ENCODE data around the gene ZNF93.
"Not testable (repeated sequence)": the region's sequence is repeated elsewhere in the genome, so short reads cannot be mapped to it uniquely, and the experiment has no call there.

ZNF93 gene

DNA sequence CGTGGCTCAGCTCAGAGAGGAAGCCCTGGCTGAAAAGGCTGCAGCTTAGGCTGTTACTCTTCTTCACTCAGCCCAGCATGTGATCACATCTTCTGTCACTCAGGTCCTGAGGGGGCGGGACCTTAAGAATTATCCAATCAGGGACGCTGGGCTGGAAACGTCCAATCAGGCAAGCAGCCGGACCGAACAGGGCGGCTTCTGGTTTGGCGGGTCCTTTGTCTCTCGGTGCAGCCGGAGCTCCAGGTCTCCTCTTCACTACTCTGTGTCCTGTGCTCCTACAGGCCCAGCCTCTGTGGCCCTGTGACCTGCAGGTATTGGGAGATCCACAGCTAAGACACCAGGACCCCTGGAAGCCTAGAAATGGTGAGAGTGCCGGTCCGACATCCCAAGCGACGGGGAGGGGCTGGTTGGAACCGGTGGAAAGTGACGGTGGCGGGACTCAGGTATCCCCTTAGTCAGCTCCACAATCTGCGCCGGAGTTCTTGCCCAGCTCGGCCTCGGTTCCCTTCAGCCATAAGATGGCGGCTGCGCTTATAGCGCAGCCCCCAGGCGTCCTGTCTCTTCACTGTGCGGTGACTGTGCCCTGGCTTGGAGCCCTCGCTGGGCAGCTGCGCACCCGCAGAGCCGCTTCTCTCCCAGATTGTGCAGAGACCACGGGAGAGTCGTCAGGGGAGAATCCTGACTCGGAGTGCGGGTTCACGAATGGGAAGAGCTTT is at the start of gene ZNF93:
Gene ZNF93, plus strand, starts transcription at position 218 of the 716 bp plus-strand sequence. Its CDS starts 143 bp downstream, at position 361.
- peak; percentile 79 for DNase-seq (ENCODE audit: low read depth)

GRCh38 chr19:19851740-19852139 is 49.0 kb upstream of the ZNF93 start:
- DNase-seq (ENCODE audit: low read depth): not testable (repeated sequence)

DNA sequence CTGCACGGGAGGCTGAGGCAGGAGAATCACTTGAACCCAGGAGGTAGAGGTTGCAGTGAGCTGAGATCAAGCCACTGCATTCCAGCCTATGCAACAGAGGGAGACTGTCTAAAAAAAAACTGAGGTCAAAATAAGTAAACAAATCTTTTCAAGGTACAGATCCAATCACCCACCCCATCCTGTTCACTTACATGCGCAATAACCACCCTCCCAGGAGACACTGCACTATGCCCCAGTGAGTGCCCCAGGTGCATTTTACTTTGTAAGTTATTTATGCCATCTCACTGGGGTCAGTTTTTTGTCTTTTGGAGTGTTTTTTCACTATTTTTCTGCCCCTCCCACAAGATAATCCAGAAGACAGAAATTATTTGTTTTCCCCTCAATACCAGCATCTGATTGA is 42.0 kb upstream of the ZNF93 start:
- no peak for DNase-seq (ENCODE audit: low read depth)

DNA sequence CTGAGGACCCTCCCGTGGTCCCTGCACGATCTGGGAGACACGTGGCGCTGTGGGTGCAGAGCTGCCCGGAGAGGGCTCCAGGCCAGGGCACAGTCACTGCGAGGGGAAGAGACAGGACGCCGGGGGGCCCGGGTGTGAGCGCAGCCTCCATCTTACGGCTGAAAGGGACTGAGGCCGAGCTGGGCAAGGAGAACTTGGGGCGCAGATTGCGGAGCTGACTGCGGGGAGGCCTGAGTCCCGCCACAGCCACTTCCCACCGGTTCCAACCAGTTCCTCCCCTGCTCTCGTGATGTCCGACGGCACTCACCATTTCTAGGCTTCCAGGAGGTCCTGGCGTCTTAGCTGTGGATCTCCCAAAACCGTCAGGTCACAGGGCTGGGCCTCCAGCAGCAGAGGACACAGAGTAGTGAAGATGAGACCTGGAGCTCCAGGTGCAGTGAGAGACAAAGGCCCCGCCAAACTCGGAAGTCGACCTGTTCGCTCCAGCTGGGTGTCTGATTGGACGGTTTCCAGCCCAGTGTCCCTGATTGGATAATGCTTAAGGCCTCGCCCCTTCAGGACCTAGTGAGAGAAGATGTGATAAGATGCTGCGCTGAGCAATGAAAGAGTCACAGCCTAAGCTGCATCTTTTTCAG is 39.9 kb upstream of the ZNF93 start:
- peak; percentile 25 for DNase-seq (ENCODE audit: low read depth)

GRCh38 chr19:19865750-19866610 is 34.8 kb upstream of the ZNF93 start, which contains the start of gene ZNF253:
Gene ZNF253 (plus strand): TSS chr19:19865882. CDS start chr19:19865997, 115 bp downstream.
- peak; percentile 90 for DNase-seq (ENCODE audit: low read depth)

GRCh38 chr19:19866611-19867248 is 34.0 kb upstream of the ZNF93 start:
- DNase-seq (ENCODE audit: low read depth): peak; percentile 22

DNA sequence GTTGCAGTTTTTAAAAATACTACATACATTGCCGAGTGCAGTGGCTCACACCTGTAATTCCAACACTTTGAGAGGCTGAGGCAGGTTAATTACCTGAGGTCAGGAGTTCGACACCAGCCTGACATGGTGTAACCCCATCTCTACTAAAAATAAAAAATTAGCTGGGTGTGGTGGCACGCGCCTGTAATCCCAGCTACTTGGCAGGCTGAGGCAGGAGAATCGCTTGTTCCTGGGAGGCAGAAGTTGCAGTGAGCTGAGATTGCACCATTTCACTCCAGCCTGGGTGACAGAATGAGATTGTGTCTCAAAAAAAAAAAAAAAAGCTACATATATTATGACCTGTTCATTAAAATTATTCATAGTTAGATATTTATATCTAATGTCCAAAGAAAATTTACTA is 30.7 kb upstream of the ZNF93 start:
- not testable (repeated sequence) for DNase-seq (ENCODE audit: low read depth)

GRCh38 chr19:19871932-19872331 is 28.8 kb upstream of the ZNF93 start:
- no peak for DNase-seq (ENCODE audit: low read depth)

- no peak for DNase-seq (ENCODE audit: low read depth)
These were observed 27.4 kb upstream of the ZNF93 start for GRCh38 chr19:19873381-19873780.

- DNase-seq (ENCODE audit: low read depth): no peak
These were observed 23.0 kb upstream of the ZNF93 start for GRCh38 chr19:19877724-19878123.

DNA sequence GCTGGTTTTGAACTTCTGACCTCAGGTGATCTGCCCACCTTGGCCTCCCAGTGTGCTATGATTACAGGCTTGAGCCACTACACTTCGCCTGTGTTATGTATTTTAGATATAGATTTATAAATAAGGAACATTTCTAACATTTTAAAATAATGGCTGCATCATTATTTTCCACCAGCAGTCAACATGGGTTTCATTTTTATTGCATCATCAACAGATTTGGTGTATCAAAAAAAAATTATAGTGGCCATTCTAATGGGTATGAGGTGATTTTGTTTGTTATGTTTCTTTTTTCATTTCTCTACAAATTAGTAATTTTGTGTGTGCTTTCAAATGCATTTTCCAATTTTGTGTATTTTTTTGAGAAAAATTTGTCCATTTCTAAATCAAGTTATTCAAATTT is 16.2 kb upstream of the ZNF93 start:
- DNase-seq (ENCODE audit: low read depth): no peak

- not testable (repeated sequence) for DNase-seq (ENCODE audit: low read depth)
These were observed 8.4 kb upstream of the ZNF93 start for GRCh38 chr19:19892055-19892941.

- no peak for DNase-seq (ENCODE audit: low read depth)
These were observed 512 bp upstream of the ZNF93 start for GRCh38 chr19:19900139-19900728.

DNA sequence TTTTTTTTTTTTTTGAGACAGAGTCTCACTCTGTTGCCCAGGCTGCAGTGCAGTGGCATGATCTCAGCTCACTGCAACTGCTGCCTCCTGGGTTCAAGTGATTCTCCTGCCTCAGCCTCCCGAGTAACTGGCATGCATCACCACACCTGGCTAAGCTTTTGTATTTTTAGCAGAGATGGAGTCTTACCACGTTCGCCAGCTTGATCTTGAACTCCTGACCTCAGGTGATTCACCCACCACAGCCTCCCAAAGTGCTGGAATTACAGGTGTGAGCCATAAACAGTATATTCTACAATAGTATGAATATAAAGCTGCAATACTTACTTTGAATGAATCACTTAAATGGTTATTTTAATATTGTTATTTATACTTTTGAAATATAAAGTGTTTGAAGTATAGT is 6.8 kb downstream of the ZNF93 start:
- DNase-seq (ENCODE audit: low read depth): not testable (repeated sequence)

GRCh38 chr19:19909654-19910053 is 8.9 kb downstream of the ZNF93 start:
- DNase-seq (ENCODE audit: low read depth): no peak

DNA sequence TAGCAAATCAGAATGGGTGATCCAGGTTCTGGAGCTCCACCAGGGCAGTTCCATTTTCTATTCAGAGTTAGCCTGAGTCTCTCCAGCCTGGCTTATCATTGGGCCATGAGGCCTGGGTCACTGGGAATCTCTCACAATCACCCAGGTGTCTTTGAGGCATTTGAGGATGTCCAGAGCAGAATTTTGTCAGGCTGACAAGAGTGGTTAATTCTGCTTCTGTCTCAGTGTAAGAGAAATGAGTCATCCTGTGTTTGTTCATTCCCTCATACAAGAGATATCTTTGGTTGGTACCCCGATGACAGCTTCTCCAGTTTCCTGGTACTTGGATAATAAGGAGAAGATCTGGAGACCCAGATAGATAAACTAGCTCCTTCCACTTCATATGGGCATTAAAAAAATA is 10.4 kb downstream of the ZNF93 start:
- no peak for DNase-seq (ENCODE audit: low read depth)

- DNase-seq (ENCODE audit: low read depth): no peak
These were observed 13.8 kb downstream of the ZNF93 start for GRCh38 chr19:19914596-19914995.

- peak; percentile 9 for DNase-seq (ENCODE audit: low read depth)
These were observed 29.7 kb downstream of the ZNF93 start for GRCh38 chr19:19930417-19930816.

DNA sequence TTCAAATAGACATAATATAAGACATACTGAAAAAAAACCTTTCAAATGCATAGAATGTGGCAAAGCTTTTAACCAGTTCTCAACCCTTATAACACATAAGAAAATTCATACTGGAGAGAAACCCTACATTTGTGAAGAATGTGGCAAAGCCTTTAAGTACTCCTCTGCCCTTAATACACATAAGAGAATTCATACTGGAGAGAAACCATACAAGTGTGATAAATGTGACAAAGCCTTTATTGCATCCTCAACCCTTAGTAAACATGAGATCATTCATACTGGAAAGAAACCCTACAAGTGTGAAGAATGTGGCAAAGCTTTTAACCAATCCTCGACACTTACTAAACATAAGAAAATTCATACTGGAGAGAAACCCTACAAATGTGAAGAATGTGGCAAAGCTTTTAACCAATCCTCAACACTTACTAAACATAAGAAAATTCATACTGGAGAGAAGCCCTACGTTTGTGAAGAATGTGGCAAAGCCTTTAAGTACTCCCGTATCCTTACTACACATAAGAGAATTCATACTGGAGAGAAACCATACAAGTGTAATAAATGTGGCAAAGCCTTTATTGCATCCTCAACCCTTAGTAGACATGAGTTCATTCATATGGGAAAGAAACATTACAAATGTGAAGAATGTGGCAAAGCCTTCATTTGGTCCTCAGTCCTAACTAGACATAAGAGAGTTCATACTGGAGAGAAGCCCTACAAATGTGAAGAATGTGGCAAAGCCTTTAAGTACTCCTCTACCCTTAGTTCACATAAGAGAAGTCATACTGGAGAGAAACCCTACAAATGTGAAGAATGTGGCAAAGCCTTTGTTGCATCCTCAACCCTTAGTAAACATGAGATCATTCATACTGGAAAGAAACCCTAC is 32.9 kb downstream of the ZNF93 start:
- not testable (repeated sequence) for DNase-seq (ENCODE audit: low read depth)

DNA sequence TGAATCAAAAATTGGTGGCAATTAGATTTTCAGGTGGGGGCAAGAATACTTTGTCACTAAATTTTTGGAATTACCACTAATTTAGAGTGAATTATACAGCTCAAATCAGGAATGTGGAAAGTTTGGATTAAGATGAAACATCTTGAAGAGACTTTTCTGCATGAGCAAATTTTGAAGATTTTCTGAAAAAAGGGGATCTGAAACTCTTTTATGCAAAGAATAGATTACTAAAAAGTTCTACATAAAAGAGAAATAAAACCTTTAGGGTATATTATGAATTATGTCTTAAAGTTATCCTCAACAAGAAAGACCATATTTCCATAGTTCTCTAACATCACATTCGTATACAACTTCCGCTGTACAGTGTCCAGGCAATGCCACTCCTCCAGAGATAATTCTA is 36.7 kb downstream of the ZNF93 start:
- DNase-seq (ENCODE audit: low read depth): no peak

All from activated T-cell treated with anti-CD3 and anti-CD28 coated beads for 48 hours (primary cell).